HepG2 (cell line): ENCODE results near the gene KLHDC4. TPM values are rescaled to one million over a fixed set of nuclear protein-coding genes. Genes with fewer than 3 reads are reported as not detected.

Experiments used
- AGO2 ChIP-seq: fragments of 200-400 bp; formaldehyde crosslinking; optimal IDR thresholded peaks from 2 replicates; pipeline ENCODE3; 2017; ENCODE audit warnings: mild to moderate bottlenecking, low read depth, low read length, moderate library complexity
- ARNT2 ChIP-seq: sonication (generic); formaldehyde crosslinking; IDR thresholded peaks from 2 replicates; pipeline ENCODE4 v1.8.0; 2022; ENCODE audit warnings: mild to moderate bottlenecking, low read depth, missing genetic modification reagents, moderate library complexity
- BCL3 ChIP-seq: sonication (generic); formaldehyde crosslinking; IDR thresholded peaks from 2 replicates; pipeline ENCODE4 v1.5.1; 2020; ENCODE audit warnings: mild to moderate bottlenecking, missing genetic modification reagents, moderate library complexity
- CENPT ChIP-seq: sonication (generic); formaldehyde crosslinking; IDR thresholded peaks from 2 replicates; pipeline ENCODE4 v1.8.0; 2022; ENCODE audit warnings: low read depth, mild to moderate bottlenecking, moderate library complexity, missing genetic modification reagents
- CHCHD3 ChIP-seq: sonication (generic); formaldehyde crosslinking; IDR thresholded peaks from 2 replicates; pipeline ENCODE4 v1.8.0; 2022; ENCODE audit warnings: mild to moderate bottlenecking, missing genetic modification reagents, moderate library complexity
- EHMT2 ChIP-seq: fragments of 200-600 bp; sonication (generic); IDR thresholded peaks from 2 replicates; pipeline ENCODE4 v1.7.0; 2017; ENCODE audit warnings: antibody characterized with exemption, low read depth, low read length, borderline replicate concordance
- FOXC1 ChIP-seq: sonication (generic); formaldehyde crosslinking; IDR thresholded peaks from 2 replicates; pipeline ENCODE4 v1.8.0; 2022; ENCODE audit warnings: mild to moderate bottlenecking, missing genetic modification reagents, borderline replicate concordance
- MED13 ChIP-seq: sonication (generic); formaldehyde crosslinking; IDR thresholded peaks from 2 replicates; pipeline ENCODE4 v1.5.0; 2020; ENCODE audit warnings: missing genetic modification reagents
- MYPOP ChIP-seq: sonication (generic); formaldehyde crosslinking; IDR thresholded peaks from 2 replicates; pipeline ENCODE4 v1.8.1; 2023; ENCODE audit warnings: mild to moderate bottlenecking, moderate library complexity, missing genetic modification reagents
- NR1H2 ChIP-seq: sonication (generic); formaldehyde crosslinking; IDR thresholded peaks from 2 replicates; pipeline ENCODE4 v1.8.1; 2022; ENCODE audit warnings: low read depth, missing genetic modification reagents, borderline replicate concordance
- PAF1 ChIP-seq: IDR thresholded peaks from 2 replicates; pipeline ENCODE4 v1.6.1; 2016; ENCODE audit warnings: missing genetic modification reagents, missing compliant biosample characterization
- SALL1 ChIP-seq: sonication (generic); formaldehyde crosslinking; IDR thresholded peaks from 2 replicates; pipeline ENCODE4 v1.8.0; 2022; ENCODE audit warnings: mild to moderate bottlenecking, missing genetic modification reagents
- STAT5B ChIP-seq: sonication (generic); formaldehyde crosslinking; IDR thresholded peaks from 2 replicates; pipeline ENCODE4 v1.4.0; 2020; ENCODE audit warnings: missing genetic modification reagents
- SYNCRIP ChIP-seq: fragments of 200-400 bp; formaldehyde crosslinking; IDR thresholded peaks from 2 replicates; pipeline ENCODE4 v1.6.1; 2018; ENCODE audit warnings: mild to moderate bottlenecking, low read depth, low read length; ENCODE audit not compliant: insufficient read depth
- XBP1 ChIP-seq: sonication (generic); formaldehyde crosslinking; IDR thresholded peaks from 2 replicates; pipeline ENCODE4 v1.5.0; 2020; ENCODE audit warnings: missing genetic modification reagents
- ZBTB10 ChIP-seq: sonication (generic); formaldehyde crosslinking; IDR thresholded peaks from 2 replicates; pipeline ENCODE4 v1.4.0; 2020; ENCODE audit warnings: missing genetic modification reagents, borderline replicate concordance
- ZEB1 ChIP-seq: IDR thresholded peaks from 2 replicates; pipeline ENCODE4 v1.6.1; 2012; ENCODE audit warnings: mild to moderate bottlenecking, low read depth, inconsistent platforms; ENCODE audit not compliant: insufficient replicate concordance
- ZFAT ChIP-seq: sonication (generic); formaldehyde crosslinking; conservative IDR thresholded peaks from 2 replicates; pipeline ENCODE4 v1.8.1; 2023; ENCODE audit warnings: missing genetic modification reagents, inconsistent platforms
- ZNF274 ChIP-seq: sonication (generic); formaldehyde crosslinking; IDR thresholded peaks from 2 replicates; pipeline ENCODE4 v1.5.1; 2020; ENCODE audit warnings: mild to moderate bottlenecking, missing genetic modification reagents
- ZNF850 ChIP-seq: sonication (generic); formaldehyde crosslinking; conservative IDR thresholded peaks from 2 replicates; pipeline ENCODE4 v1.9.0; 2021; ENCODE audit warnings: mild to moderate bottlenecking, missing genetic modification reagents
- ZSCAN12 ChIP-seq: sonication (generic); formaldehyde crosslinking; IDR thresholded peaks from 2 replicates; pipeline ENCODE4 v1.9.0; 2021; ENCODE audit warnings: mild to moderate bottlenecking, missing genetic modification reagents
- polyA plus RNA-seq, 8 experiments: library from polyadenylated mRNA; depleted of rRNA in 3 of 8; stranded (reverse) in 7 of 8; unstranded in 1 of 8; fragments of >200 nt; fragmentation: Illumina TruSeq in 4 of 8; extraction: Trizol in 4 of 8; gene quantifications; 2 replicates each; pipeline versions ENCODE4 v1.2.1 to v1.2.3, GENCODE V29; 2011 to 2016; ENCODE audit warnings: low read depth in 4 of 8, missing spikeins in 1 of 8, mixed read lengths in 1 of 8; ENCODE audit not compliant: insufficient read depth in 1 of 8
- total RNA-seq, 5 experiments: library from RNA; depleted of rRNA; stranded (reverse); fragments of >200 nt; fragmentation: Illumina TruSeq; extraction: Trizol; gene quantifications; 2 replicates each; pipeline ENCODE4 v1.2.3, GENCODE V29; 2016; ENCODE audit warnings: low read depth in 1 of 5
- TF ChIP-seq, protein P1 (sequence below): IDR thresholded peaks from 2 replicates; pipeline ENCODE4 v1.6.1; 2016; ENCODE audit warnings: missing compliant biosample characterization, missing genetic modification reagents, borderline replicate concordance
- TF ChIP-seq, protein P2 (sequence below): sonication (generic); formaldehyde crosslinking; IDR thresholded peaks from 2 replicates; pipeline ENCODE4 v1.9.0; 2021; ENCODE audit warnings: missing genetic modification reagents, mild to moderate bottlenecking, borderline replicate concordance

KLHDC4 gene
- total and polyA plus RNA-seq, 2 of the 13 experiments (the other 11 are each of a cell fraction or from before 2014, with no cell fraction given): 18.7 to 31.8 TPM

- TF ChIP-seq BCL3 (CRISPR knock-in tag) (no peak), XBP1 (CRISPR knock-in tag) (no peak), EHMT2 (peak; percentile 97), NR1H2 (CRISPR knock-in tag) (no peak), ARNT2 (no peak), ZSCAN12 (CRISPR knock-in tag) (0 out of 2 replicates have a peak, but pooled peaks have one; percentile 68), PAF1 (CRISPR knock-in tag) (no peak), FOXC1 (CRISPR knock-in tag) (peak; percentile 75; the same call in 1 of the 2 replicates), SYNCRIP (no peak), AGO2 (no peak), STAT5B (no peak), ZFAT (CRISPR knock-in tag) (no peak), MYPOP (CRISPR knock-in tag) (0 out of 2 replicates have a peak, but pooled peaks have one; percentile 52), SALL1 (CRISPR knock-in tag) (peak; percentile 84), ZNF274 (CRISPR knock-in tag) (no peak; the same call in 1 of the 2 replicates), ZEB1 (no peak), MED13 (CRISPR knock-in tag) (peak; percentile 63; the same call in 1 of the 2 replicates), ZNF850 (CRISPR knock-in tag) (no peak), CHCHD3 (CRISPR knock-in tag) (no peak), CENPT (CRISPR knock-in tag) (no peak), ZBTB10 (CRISPR knock-in tag) (peak; percentile 76; the same call in 1 of the 2 replicates)
- TF ChIP-seq, protein P1, sequence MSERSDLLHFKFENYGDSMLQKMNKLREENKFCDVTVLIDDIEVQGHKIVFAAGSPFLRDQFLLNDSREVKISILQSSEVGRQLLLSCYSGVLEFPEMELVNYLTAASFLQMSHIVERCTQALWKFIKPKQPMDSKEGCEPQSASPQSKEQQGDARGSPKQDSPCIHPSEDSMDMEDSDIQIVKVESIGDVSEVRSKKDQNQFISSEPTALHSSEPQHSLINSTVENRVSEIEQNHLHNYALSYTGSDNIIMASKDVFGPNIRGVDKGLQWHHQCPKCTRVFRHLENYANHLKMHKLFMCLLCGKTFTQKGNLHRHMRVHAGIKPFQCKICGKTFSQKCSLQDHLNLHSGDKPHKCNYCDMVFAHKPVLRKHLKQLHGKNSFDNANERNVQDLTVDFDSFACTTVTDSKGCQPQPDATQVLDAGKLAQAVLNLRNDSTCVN (CRISPR knock-in tag): peak; percentile 77; the same call in 1 of the 2 replicates
- TF ChIP-seq, protein P2, sequence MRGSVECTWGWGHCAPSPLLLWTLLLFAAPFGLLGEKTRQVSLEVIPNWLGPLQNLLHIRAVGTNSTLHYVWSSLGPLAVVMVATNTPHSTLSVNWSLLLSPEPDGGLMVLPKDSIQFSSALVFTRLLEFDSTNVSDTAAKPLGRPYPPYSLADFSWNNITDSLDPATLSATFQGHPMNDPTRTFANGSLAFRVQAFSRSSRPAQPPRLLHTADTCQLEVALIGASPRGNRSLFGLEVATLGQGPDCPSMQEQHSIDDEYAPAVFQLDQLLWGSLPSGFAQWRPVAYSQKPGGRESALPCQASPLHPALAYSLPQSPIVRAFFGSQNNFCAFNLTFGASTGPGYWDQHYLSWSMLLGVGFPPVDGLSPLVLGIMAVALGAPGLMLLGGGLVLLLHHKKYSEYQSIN (CRISPR knock-in tag): no peak
Observed at GRCh38 chr16:87661561-87661960, 104.2 kb downstream of the KLHDC4 start (continued).
